Stimulated activated CD4-positive, alpha-beta T cell treated with anti-CD3 and anti-CD28 coated beads, Interleukin-12 subunit alpha, Interleukin-12 subunit beta, amount 100 ng/mL, for 48 hours (primary cell): Measurements from ENCODE around the gene RAB33A.
A peak's percentile ranks its signal among the peaks of the same experiment; 100 is the strongest.

Source experiments
- DNase-seq, 3 donors: peaks; one replicate each; pipeline ENCODE4 v3.0.0-alpha.2; 2020; ENCODE audit warnings: low read depth in 2 of 3, low spot score in 1 of 3

RAB33A gene

GRCh38 chrX:130171446-130172126 lies at the start of gene RAB33A:
Gene RAB33A, plus strand, starts transcription at chrX:130171962. Its CDS starts 101 bp downstream, at chrX:130172063.
- DNase-seq = no peak

DNA sequence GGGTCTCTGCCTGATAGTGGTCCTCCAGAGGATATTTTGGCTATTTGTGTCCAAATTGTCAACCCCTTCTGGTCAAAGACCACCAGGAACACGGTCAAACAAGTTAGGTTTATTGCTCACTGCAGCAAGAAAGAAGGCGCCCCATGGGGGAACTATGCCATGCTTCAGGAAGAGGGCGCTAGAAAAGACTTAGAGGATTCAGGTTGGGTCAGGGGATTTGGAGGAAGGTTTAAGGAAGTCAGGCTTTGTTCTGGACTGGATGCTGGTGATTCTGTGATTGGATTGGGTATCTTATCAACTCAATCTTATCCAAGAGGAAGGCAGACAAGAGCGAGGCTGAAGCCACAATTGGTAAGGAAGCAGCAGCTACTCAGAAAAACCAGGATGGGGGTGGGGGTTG lies 47.2 kb upstream of the RAB33A start:
- no peak for DNase-seq

DNA sequence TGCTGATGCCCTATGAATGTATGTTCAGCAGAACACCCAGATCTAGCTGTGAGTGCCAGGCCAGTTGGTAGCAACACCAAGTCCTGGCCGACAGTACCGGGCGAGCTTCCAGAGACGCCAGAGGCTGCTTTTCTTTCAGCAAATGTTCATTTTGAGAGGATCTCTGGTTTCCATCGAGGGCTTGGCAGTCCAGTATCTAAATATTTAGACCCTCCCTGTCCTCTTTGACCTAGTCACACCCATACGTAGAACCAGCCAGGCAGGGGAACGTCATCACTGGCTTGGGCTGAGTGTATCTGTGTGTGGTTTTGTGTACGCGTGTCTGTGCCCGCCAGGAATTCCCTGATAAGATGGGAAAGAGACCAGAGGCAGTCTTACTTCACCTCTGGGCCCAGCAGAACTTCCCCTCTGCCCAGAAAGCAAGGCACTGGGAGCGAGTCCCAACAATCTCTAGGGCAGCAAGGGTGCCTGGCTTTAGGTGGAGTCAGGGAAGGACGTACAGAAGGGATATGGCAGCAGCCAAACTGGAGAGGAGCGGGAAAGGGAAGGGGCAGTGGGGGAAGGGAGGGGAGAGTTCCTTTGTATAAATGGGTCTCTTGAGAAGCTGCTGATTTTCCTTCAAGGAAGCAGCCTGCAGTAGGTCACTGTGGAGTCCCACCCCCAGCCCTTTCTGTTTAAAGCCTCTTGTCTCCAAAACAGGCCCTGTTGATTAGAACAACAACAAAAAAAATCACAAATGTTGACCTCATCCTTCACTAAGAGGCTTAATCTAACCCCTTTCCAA lies 46.5 kb upstream of the RAB33A start:
- no peak for DNase-seq

DNA sequence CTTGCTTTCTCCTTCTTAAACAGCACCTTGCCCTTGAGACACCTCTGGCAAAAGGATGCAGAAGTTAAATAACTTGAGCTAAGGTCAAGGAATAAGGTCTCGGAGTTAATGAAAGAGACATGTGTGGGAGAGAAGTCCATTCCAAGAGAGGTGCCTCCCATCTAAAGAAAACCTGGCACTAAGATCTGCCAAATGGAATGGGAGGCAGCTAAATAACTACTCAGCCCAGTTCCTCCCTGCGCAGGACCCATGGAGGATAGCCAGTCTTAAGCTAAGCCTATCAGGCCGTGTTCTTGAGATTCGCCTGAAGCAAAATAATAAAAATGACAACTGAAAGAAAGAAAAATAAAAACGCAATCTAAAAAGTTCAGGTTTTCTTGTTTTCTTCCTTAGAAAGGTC lies 40.8 kb upstream of the RAB33A start:
- DNase-seq = no peak

- DNase-seq = no peak
Observed at GRCh38 chrX:130136496-130136895, 35.3 kb upstream of the RAB33A start.

- DNase-seq = no peak
Observed at GRCh38 chrX:130136961-130137360, 34.8 kb upstream of the RAB33A start.

DNA sequence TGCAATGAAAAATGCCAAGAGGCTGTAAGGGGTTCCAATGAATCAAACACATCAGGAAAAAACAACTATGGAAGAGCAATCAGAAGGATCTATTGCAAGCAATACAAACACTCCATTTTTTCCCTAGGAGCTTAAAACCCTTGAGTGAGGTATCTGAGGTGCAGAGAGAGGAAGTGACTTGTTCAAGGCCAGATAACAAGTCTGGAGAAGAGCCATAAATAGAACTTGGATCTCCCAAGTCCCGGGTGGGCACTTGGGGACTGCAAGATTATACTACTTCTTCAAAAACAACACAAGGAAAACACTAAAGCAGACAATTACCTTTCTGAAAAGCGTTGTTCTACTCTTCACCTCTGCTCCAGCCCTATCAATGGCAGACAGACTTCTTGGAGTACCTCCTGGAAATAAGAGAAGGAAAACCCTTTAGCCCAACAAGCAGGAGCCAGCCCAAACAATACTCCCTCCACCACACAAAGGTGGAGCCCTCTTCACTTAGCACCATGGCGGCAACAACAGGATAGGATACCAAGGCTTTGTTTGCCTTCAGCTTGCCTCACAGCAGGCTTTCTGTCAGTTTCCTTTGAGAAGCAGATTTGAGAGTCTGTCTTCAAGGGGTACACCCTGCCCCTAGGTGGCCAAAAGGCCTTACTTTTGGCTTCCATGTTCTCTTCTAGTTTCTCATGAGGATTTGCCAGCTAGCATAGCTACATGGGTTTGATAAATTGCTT lies 32.1 kb upstream of the RAB33A start:
- no peak for DNase-seq

GRCh38 chrX:130144509-130144908 lies 27.3 kb upstream of the RAB33A start:
- no peak for DNase-seq

GRCh38 chrX:130145123-130145522 lies 26.6 kb upstream of the RAB33A start:
- no peak for DNase-seq

GRCh38 chrX:130147631-130148030 lies 24.1 kb upstream of the RAB33A start:
- DNase-seq = no peak

GRCh38 chrX:130155564-130155963 lies 16.2 kb upstream of the RAB33A start:
- DNase-seq = no peak

GRCh38 chrX:130158311-130158710 lies 13.5 kb upstream of the RAB33A start:
- no peak for DNase-seq

DNA sequence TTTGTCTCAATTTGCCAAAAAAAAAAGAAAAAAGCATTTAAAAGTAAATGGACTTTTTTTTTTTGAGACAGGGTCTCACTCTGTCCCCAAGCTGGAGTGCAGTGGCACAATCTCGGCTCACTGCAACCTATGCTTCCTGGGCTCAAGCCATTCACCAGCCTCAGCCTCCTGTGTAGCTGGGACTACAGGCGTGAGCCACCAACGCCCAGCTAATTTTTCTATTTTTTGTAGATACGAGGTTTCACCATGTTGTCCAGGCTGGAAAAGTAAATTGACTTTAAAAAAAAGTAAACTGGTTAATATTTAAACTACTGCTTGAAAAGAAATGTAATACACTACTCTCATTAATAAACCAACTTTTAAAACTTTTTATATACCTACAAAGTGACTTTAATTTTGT lies 12.0 kb upstream of the RAB33A start:
- no peak for DNase-seq

GRCh38 chrX:130162094-130162735 lies 9.5 kb upstream of the RAB33A start:
- no peak for DNase-seq

DNA sequence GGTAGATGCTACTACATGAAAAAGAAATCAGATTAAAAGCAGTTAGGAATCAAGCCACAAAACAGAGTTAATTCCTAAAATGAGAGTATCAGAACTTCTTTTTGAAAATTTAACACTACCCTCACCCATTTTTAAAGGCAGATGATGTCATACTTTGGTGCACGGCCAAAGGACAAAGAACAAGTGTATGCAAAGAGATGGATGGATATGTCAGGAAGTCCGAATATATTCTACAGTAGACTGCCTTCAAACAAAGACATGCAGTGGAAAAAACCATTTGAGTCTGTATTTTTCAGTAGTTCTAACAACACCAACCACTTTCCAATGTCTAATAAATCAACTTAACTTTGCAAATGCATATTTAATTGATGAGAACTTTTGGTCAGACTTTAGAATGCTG lies 8.4 kb upstream of the RAB33A start:
- DNase-seq = no peak

- no peak for DNase-seq
Observed at GRCh38 chrX:130165181-130165702, 6.5 kb upstream of the RAB33A start.

DNA sequence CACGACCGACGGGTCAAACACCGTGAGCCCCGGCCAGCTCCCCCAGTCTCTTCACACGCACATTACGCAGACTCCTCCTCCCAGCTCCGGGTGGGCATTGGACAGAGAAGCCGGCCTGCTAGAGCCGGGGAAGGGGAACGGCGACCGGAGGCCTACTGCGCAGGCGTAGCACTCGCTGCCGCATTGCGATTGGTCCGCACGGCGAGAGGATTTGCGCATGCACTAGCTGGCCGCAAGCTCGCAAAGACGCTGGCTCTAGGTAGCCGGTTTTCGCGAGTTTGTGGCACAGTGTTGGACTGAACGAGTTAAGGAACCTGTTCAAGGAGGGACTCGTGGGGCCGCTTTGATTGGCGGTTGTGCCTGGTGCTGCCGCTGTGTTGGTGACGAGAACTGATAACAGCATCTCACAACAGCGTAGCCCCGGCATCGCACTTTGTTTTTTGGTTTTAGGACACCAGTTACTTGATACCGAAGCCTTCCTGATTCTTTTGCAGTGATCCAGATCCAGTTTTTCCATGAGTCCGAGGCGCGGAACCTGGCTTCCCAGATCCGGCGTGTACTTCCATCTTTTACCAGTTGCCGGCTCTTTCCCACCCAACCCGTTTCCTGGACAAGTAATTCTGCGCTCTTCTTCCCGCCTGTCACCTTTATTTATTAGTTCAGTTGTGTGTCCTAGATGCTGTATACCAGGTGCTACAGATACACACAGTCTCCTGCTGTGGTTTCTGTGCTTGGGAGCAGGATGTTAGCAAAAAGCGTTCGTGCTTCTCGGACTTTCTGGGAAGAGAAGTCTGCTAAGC lies 5.9 kb upstream of the RAB33A start, which contains the start of gene AIFM1:
Gene AIFM1 (minus strand): TSS at position 139 of the 800 bp plus-strand sequence. CDS start 185 bp downstream, outside the sequence.
- peak; percentile 71 to 81 (median 81) for DNase-seq

DNA sequence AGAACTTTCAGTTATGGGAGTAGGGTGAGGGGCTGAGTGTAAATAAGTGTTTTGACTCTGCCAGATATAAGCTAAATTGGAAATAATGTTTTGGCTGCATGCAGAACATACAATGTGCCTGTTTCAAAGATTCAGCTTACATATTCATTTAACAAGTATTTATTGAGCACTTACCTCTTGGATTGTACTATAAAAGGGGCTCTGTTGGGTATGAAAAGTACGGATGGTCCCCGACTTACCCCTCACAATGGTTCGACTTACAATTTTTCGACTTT lies 5.3 kb upstream of the RAB33A start:
- DNase-seq = no peak

DNA sequence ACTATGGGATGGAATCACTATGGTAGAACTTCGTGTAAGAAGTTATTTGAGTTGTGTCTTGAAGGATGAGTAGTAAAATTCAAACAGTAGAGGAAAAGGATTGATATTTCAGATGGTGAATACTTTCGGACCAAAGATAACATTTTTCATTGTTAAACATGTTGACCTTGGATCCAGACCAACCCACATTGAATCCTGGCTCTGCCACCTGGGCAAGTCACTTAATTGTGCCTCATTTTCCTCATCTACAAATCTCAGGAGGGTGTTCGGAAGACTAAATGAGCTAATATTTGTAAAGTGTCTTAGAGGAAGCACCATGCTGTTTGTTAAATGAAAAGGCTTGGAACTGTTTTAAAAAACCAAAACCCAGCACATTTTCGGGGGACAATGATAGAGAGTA lies 4.7 kb upstream of the RAB33A start:
- no peak for DNase-seq

GRCh38 chrX:130170752-130171445 lies 863 bp upstream of the RAB33A start:
- peak in 2 of 3 donors; percentile 44 to 49 for DNase-seq
